ENCODE results near the gene MRPL23. TPM values are rescaled to one million over a fixed set of nuclear protein-coding genes. Genes with fewer than 3 reads are reported as not detected.

Gene MRPL23
- total and polyA plus RNA-seq, 9 of the 15 experiments (the other 6 are each of a cell fraction or from before 2014, with no cell fraction given) = 0.44 to 109 (median 37.4) TPM

GRCh38 chr11:1958367-1958766, 11.2 kb downstream of the MRPL23 start (continued):
- TF ChIP-seq MLLT1 (IDR thresholded peaks at IDR 0.05) = no peak
- no peak for TF ChIP-seq ZNF740 (CRISPR knock-in tag; IDR thresholded peaks at IDR 0.05)
- TF ChIP-seq ZNF740 (tag; IDR thresholded peaks at IDR 0.05) = no peak
- no peak for TF ChIP-seq IFI16 (CRISPR knock-in tag; IDR thresholded peaks at IDR 0.05)
- TF ChIP-seq CHD1 (IDR thresholded peaks at IDR 0.05; ENCODE audit: low read length) = no peak
- TF ChIP-seq ATF4 (CRISPR knock-in tag; IDR thresholded peaks at IDR 0.05) = no peak

GRCh38 chr11:1959786-1960185, 12.7 kb downstream of the MRPL23 start:
- DNase-seq (ENCODE audit: extremely low read depth in 1 of 4, low spot score in 3 of 4) (no peak), ATAC-seq (no peak), FAIRE-seq (no peak)
- TF ChIP-seq ZSCAN29 (IDR thresholded peaks at IDR 0.05) (no peak), SUPT5H (IDR thresholded peaks at IDR 0.05) (no peak), POLR2AphosphoS5 (IDR thresholded peaks at IDR 0.05; ENCODE audit: control insufficient read depth, insufficient read depth, low read depth, low read length) (no peak), PYGO2 (tag; IDR thresholded peaks at IDR 0.05) (no peak), FOSL1 (tag; conservative IDR thresholded peaks at IDR 0.05) (no peak), HDAC2 (IDR thresholded peaks at IDR 0.05) (no peak), MECOM (CRISPR knock-in tag; IDR thresholded peaks at IDR 0.05) (no peak), MEF2D (tag; conservative IDR thresholded peaks at IDR 0.05; ENCODE audit: low read depth) (no peak)
- no peaks in the 10 kb centered on the region for H4K20me1 ChIP-seq (replicated peaks; ENCODE audit: control insufficient read depth, insufficient read depth, low read length)
- no peak overlapping the region for H3K4me3 ChIP-seq
- ChIA-PET POLR2A (interaction anchor here (0.6 to 1.5 kb wide), 3 partner anchors 9 to 101 kb away, joined by 3 to 4 read pairs (median 3); no protein-coding TSS in a partner anchor), CTCF (ENCODE audit: low intra/inter-chr PET ratio) (no interaction called here)
- H3K4me1 ChIP-seq (replicated peaks in 1 of 2; ENCODE audit: control insufficient read depth in 2 of 2, insufficient read depth in 2 of 2, low read length in 2 of 2) = no peaks in the 10 kb centered on the region
- in situ Hi-C loops (cut with MboI) = no loop called here
- no peaks in the 10 kb centered on the region for H3K9me3 ChIP-seq (replicated peaks; ENCODE audit: control insufficient read depth, insufficient read depth, low read depth, low read length)
- no peak overlapping the region for H2AFZ ChIP-seq (ENCODE audit: low read depth, low read length)
- H3K9me1 ChIP-seq (ENCODE audit: control insufficient read depth, insufficient read depth, low read length) = no peaks in the 10 kb centered on the region
- BruUV-seq (replicated peaks) = no TSS peak
- no peaks in the 10 kb centered on the region for H3K36me3 ChIP-seq (ENCODE audit: control insufficient read depth, insufficient read depth, low read length)
- no peaks in the 10 kb centered on the region for H3K79me2 ChIP-seq (ENCODE audit: control insufficient read depth, insufficient read depth, low read length)
- no peak overlapping the region for H3K4me2 ChIP-seq (ENCODE audit: insufficient read depth, low read length)
- H3K27me3 ChIP-seq (ENCODE audit: control insufficient read depth in 2 of 2, insufficient read depth in 2 of 2, low read length in 2 of 2) = no peaks in the 10 kb centered on the region
- no peak overlapping the region for H3K27ac ChIP-seq (ENCODE audit: extremely low read depth, low read depth, low read length)
- WGBS (ENCODE audit: insufficient coverage, low coverage, missing lambda C conversion rate) = no CpG with 5 or more reads among the region's 17 CpGs
- intact Hi-C loops (cut with micrococcal nuclease) = no loop called here
- H3K9ac ChIP-seq (ENCODE audit: insufficient read depth in 1 of 2, low read depth in 2 of 2, low read length in 2 of 2) = no peak overlapping the region

Data from K562 (cell line).